HL-60 (cell line): ENCODE measurements around the gene GDF7.
A peak's percentile ranks its signal among the peaks of the same experiment; 100 is the strongest.

ENCODE experiments used
- DNase-seq, 2 experiments: peaks; one replicate each; pipeline ENCODE4 v3.0.0-alpha.2; 2010 to 2020; ENCODE audit warnings: low read depth in 1 of 2, low spot score in 1 of 2
- H3K27ac ChIP-seq: fragments of 250-450 bp; sonication (Bioruptor Pico); replicated peaks from 2 replicates; pipeline ENCODE4 v1.5.1; 2020; ENCODE audit warnings: mild to moderate bottlenecking, moderate library complexity
- H3K27me3 ChIP-seq: fragments of 250-450 bp; sonication (Bioruptor Pico); 2 replicates; pipeline ENCODE4 v1.5.1; 2021; ENCODE audit warnings: mild to moderate bottlenecking, moderate library complexity; ENCODE audit not compliant: insufficient read depth, poor library complexity, severe bottlenecking
- H3K4me3 ChIP-seq: replicated peaks from 2 replicates; pipeline ENCODE4 v1.5.1; 2011; ENCODE audit warnings: mild to moderate bottlenecking, control low read depth, low read length; ENCODE audit not compliant: insufficient read depth
- GABPA ChIP-seq: IDR thresholded peaks from 2 replicates; pipeline ENCODE4 v1.6.1; 2012; ENCODE audit warnings: low read depth
- POLR2AphosphoS5 ChIP-seq: IDR thresholded peaks from 2 replicates; pipeline ENCODE4 v1.6.1; 2012; ENCODE audit warnings: low read depth
- SPI1 ChIP-seq: IDR thresholded peaks from 2 replicates; pipeline ENCODE4 v1.6.1; 2012; ENCODE audit warnings: low read depth, mild to moderate bottlenecking, borderline replicate concordance
- TF ChIP-seq, protein P1 (sequence below): IDR thresholded peaks from one replicate; pipeline ENCODE4 v1.5.1; 2011; ENCODE audit warnings: low read length, control low read depth, inconsistent platforms; ENCODE audit not compliant: insufficient read depth
- TF ChIP-seq, protein P2 (sequence below): IDR thresholded peaks from 2 replicates; pipeline ENCODE4 v1.6.1; 2012; ENCODE audit warnings: low read depth; ENCODE audit not compliant: insufficient replicate concordance

Gene GDF7

DNA sequence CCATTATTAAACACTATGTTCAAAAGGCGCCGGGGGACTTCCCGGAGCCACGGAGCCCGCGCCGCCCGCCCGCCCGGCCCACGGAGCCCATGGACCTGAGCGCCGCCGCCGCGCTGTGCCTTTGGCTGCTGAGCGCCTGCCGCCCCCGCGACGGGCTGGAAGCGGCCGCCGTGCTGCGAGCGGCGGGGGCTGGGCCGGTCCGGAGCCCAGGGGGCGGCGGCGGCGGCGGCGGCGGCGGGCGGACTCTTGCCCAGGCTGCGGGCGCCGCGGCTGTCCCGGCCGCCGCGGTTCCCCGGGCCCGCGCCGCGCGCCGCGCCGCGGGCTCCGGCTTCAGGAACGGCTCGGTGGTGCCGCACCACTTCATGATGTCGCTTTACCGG, 197 bp downstream of the GDF7 start:
- TF ChIP-seq SPI1 (no peak), POLR2AphosphoS5 (no peak), GABPA (no peak)
- TF ChIP-seq, protein P1, sequence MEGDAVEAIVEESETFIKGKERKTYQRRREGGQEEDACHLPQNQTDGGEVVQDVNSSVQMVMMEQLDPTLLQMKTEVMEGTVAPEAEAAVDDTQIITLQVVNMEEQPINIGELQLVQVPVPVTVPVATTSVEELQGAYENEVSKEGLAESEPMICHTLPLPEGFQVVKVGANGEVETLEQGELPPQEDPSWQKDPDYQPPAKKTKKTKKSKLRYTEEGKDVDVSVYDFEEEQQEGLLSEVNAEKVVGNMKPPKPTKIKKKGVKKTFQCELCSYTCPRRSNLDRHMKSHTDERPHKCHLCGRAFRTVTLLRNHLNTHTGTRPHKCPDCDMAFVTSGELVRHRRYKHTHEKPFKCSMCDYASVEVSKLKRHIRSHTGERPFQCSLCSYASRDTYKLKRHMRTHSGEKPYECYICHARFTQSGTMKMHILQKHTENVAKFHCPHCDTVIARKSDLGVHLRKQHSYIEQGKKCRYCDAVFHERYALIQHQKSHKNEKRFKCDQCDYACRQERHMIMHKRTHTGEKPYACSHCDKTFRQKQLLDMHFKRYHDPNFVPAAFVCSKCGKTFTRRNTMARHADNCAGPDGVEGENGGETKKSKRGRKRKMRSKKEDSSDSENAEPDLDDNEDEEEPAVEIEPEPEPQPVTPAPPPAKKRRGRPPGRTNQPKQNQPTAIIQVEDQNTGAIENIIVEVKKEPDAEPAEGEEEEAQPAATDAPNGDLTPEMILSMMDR: no peak
- TF ChIP-seq, protein P2, sequence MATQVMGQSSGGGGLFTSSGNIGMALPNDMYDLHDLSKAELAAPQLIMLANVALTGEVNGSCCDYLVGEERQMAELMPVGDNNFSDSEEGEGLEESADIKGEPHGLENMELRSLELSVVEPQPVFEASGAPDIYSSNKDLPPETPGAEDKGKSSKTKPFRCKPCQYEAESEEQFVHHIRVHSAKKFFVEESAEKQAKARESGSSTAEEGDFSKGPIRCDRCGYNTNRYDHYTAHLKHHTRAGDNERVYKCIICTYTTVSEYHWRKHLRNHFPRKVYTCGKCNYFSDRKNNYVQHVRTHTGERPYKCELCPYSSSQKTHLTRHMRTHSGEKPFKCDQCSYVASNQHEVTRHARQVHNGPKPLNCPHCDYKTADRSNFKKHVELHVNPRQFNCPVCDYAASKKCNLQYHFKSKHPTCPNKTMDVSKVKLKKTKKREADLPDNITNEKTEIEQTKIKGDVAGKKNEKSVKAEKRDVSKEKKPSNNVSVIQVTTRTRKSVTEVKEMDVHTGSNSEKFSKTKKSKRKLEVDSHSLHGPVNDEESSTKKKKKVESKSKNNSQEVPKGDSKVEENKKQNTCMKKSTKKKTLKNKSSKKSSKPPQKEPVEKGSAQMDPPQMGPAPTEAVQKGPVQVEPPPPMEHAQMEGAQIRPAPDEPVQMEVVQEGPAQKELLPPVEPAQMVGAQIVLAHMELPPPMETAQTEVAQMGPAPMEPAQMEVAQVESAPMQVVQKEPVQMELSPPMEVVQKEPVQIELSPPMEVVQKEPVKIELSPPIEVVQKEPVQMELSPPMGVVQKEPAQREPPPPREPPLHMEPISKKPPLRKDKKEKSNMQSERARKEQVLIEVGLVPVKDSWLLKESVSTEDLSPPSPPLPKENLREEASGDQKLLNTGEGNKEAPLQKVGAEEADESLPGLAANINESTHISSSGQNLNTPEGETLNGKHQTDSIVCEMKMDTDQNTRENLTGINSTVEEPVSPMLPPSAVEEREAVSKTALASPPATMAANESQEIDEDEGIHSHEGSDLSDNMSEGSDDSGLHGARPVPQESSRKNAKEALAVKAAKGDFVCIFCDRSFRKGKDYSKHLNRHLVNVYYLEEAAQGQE: no peak
- H3K4me3 ChIP-seq: peak overlapping the region; percentile 34; the same call in 1 of the 2 replicates
- H3K27ac ChIP-seq: no peak overlapping the region
- H3K27me3 ChIP-seq: peaks cover 47% of the 10 kb centered on the region
- DNase-seq: no peak

DNA sequence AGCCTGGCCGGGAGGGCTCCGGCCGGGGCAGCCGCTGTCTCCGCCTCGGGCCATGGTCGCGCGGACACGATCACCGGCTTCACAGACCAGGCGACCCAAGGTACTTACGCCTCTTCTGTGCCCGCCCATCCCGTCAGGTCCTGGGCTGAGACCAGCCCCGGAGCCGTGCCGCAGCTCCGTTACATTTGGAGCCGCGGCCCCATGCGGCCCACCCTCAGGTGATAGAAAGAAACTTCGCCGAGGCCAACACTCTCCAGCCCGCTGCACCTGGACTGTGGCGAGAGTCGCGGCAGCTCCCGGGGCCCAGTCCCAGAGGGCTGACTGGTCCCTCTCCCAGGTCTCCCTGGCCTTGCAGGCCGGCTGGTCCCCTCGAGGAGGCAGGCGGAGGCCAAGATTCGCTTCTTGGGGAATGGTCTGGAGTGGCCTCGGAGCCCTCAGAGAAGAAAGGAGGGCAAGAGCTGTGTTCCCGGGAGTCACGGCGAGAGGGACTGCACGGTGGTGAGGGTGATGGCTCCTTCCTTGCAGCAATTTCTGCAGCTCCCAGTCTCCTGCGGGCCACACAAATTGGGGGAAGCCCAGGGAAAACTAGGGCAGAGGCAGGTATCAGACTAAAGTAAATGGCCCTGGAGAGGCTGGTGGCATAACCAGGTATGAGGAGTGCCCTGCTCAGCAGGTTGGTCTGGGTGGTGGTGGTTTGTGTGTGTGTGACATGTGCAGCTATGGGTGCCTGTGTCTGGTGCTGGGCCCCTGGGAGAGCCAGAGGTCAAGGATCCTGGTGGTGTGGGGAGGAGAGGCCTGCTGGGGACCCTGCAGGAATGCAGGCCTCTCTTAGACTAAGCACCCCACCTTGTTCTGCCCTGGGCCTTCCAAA, 822 bp downstream of the GDF7 start:
- H3K27me3 ChIP-seq: peaks cover 47% of the 10 kb centered on the region
- H3K27ac ChIP-seq: no peak overlapping the region
- TF ChIP-seq, protein P1: no peak
- TF ChIP-seq, protein P2: no peak
- TF ChIP-seq GABPA (no peak), SPI1 (no peak), POLR2AphosphoS5 (no peak)
- DNase-seq: no peak
- no peak overlapping the region for H3K4me3 ChIP-seq

DNA sequence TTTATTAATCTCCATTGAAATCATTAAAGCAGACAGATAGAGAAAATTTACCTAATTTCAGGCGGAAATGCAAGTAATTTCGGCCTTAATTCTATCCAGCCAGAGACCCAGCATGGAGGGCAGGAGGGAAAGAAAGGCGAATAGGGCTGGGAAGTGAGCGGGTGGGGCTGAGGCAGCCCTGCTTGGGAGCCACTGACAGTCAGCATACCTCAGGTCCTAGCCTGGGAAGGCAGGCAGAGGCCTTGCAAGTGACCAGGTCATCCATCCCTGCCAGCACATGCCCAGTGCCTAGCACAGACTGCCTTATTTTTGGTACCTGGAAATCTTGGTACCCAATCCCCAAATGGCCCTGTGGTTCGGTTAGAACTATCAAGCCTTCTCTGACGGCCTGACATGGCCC, 1.5 kb downstream of the GDF7 start:
- no peak for DNase-seq
- Histone ChIP-seq H3K27ac (no peak overlapping the region), H3K4me3 (no peak overlapping the region), H3K27me3 (peaks cover 47% of the 10 kb centered on the region)
- TF ChIP-seq POLR2AphosphoS5 (no peak), SPI1 (no peak), GABPA (no peak)
- TF ChIP-seq, protein P2: no peak
- TF ChIP-seq, protein P1: no peak
